Muscle of back (tissue), 11 donors: ENCODE measurements around the gene HCN4. TPM values are rescaled to one million over a fixed set of nuclear protein-coding genes. Genes with fewer than 3 reads are reported as not detected.
"Not testable (repeated sequence)": the region's sequence is repeated elsewhere in the genome, so short reads cannot be mapped to it uniquely, and the experiment has no call there.

Experiments used
- DNase-seq, 3 donors: peaks; one replicate each; pipeline versions ENCODE4 v3.0.0 to v3.0.0-alpha.2; 2013
- polyA plus RNA-seq, 10 donors: library from polyadenylated mRNA; unstranded; fragments of 120-200 nt; gene quantifications; one replicate each; pipeline ENCODE4 v1.2.1, GENCODE V29; 2013; ENCODE audit not compliant: insufficient read length in 10 of 10

HCN4 gene
- polyA plus RNA-seq, 10 donors: 0.03 to 0.07 (median 0.04) TPM; not detected in 7

GRCh38 chr15:73325191-73325861 lies 43.4 kb downstream of the HCN4 start:
- no peak for DNase-seq

DNA sequence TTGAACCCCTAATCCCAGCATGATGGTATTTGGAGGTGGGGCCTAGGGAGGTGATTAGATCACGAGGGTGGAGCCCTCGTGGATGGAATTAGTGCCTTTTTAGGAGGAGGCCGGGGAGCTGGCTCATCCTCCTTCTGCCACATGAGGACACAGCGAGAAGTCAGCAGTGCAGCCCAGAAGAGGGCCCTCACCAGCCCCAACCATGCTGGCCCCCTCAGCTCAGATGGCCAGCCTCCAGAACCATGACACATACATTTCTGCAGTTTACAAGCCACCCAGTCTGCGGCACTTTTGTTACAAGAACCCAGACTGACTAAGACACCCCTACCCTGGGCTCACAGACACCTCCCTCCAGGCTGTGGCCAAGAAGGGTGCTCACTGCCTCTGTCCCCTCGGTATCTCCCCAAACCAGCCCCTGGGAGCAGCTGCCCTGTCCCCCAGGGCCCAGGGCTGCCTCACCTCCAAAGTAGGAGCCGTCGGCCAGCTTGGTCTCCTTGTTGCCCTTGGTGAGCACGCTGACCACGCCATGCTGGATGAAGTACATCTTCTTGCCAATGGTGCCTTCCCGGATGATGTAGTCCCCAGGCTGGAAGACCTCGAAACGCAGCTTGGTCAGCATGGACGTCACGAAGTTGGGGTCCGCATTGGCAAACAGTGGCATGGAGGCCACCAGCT lies 44.1 kb downstream of the HCN4 start:
- DNase-seq: no peak

- no peak for DNase-seq
Measured at GRCh38 chr15:73323956-73324355, 44.8 kb downstream of the HCN4 start.

GRCh38 chr15:73323374-73323955 lies 45.3 kb downstream of the HCN4 start:
- DNase-seq: no peak

DNA sequence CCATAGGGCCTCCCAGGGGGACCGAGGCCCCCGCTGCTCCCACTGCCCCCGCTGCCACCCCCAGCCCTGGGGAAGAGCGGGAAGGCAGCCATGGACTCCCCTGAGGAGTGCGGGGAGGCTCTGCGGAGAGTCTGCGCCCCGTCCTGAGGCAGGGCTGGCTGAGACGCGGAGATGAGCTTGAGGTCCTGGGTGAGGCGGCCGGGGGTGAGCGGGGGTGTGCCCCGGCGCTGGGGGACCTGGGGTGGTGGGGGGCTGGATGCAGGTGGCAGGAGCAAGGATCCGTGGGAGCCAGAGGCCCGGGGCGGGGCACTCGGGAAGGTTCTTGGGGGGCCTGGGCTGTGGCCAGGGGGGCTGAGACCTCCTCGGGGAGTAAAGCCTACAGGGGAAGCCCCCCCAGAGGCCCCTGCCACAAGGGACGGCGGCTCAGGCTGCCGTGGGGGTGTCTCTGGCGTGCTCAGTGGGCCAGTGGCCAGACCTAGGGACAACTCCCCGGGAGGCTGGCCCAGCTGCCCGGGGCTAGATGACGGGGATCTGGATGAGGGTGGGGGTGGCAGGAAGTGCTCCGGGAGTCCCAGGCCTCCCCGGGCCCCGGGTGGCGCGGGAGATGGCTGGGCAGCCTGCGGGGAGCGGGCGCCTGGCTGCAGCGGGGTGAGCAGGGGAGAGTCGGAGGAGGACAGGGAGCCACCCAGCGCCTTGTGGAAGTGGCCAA lies 45.9 kb downstream of the HCN4 start:
- no peak for DNase-seq

DNA sequence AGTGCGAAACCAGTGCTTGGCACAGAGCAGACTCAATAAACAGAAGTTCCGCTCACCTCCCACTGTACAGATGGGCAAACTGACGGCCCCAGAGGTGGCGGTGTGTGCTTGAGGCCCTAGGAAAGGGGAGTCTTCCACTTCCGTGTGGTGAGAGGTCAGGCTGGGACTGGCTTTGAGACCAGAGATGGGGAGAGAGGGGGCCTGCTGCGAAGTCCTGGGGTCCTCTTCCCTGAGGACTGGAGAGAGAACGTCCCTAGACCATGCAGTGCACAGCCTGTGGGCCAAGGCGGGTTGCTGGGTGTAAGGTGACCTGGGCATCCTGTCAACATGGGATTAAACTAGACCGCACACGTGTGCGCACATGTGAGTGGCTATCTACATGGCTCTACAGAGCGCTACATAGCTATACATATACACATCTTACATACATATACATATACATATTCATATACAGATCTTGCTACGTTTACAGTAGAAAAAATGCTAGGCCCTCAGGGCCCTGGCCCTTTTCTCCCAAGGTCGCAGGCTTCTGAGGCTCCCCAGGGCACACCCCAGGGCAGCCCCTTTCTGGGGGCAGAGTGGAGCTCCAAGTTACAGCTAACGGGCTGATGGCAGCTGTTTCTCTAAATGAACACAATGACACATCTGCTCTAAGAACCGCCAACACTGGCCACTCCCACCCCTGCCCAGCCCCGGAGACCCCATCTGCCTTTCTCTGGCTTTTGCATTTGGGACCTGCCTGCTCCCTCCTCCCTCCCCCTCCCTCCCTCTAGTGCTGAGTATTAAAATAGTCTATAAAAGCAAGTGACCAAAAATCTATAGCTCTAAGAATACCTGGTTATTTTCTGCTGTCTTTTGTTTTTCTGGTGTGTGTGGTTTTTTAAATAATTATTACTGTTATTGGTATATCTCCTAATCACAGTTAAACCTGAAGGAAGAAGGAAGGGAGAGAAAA lies 47.0 kb downstream of the HCN4 start:
- no peak for DNase-seq

GRCh38 chr15:73320619-73321180 lies 48.1 kb downstream of the HCN4 start:
- DNase-seq: no peak

- no peak for DNase-seq
Measured at GRCh38 chr15:73319460-73320245, 49.1 kb downstream of the HCN4 start.

DNA sequence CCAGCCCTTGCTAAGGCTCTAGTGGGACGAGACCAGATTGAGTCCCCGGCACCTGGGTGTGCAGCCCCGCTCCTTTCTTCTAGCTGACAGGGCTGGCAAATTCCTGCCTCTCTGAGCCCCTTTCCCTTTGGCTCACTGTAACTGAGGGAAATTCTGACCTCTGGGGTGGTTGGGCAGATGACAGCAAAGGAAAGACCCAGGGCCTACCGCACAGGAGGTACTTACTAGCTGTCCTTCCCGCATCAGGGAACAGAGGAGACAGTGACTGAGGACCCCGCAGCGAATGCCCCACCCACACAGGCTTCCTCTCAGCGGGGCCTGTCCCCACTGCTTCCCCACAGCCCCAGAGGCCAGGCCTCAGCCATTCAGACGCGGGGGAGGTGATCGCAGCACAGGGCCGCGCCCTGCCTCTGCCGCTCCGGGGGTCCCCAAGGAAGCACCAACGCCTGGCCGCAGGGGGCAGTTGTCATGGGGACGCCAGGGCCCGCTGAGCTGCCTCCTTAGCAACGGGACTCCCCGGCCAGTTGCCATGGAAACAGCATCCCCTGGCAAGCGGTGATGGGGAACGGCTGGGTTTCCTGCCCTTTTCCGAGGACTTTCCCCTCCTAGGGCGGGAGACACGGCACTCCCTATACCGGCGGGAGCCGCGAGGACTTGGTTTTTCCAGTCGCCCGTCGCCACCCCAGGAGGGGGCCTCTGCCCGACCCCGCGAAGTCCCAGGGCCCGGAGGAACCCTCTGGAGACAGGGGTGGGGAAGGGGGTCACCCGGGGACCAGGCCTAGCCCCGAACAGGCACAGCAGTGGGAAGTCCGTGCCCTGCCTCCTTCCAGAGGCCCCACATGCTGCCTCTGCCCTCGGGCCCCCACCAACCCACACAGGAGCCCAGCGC lies 50.1 kb downstream of the HCN4 start:
- DNase-seq: no peak

GRCh38 chr15:73317651-73318462 lies 50.9 kb downstream of the HCN4 start:
- no peak for DNase-seq

DNA sequence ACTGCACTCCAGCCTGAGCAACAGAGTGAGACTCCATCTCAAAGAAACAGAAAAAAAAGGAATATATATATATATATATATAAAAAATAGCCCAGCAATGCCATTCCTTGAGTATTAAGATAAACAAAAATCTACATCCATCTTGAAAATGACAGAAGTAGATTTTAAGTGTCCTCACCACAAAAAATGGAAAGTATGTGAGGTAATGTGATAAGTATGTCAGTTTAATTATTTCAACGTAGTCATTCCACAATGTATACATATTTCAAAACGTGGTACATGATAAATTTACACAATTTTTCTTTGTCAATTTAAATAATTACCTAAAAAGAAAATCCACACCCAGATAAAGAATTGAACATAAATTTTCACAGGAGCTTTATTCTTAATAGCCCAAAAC lies 54.9 kb downstream of the HCN4 start:
- DNase-seq: no peak

GRCh38 chr15:73308305-73308704 lies 60.5 kb downstream of the HCN4 start:
- DNase-seq: no peak

DNA sequence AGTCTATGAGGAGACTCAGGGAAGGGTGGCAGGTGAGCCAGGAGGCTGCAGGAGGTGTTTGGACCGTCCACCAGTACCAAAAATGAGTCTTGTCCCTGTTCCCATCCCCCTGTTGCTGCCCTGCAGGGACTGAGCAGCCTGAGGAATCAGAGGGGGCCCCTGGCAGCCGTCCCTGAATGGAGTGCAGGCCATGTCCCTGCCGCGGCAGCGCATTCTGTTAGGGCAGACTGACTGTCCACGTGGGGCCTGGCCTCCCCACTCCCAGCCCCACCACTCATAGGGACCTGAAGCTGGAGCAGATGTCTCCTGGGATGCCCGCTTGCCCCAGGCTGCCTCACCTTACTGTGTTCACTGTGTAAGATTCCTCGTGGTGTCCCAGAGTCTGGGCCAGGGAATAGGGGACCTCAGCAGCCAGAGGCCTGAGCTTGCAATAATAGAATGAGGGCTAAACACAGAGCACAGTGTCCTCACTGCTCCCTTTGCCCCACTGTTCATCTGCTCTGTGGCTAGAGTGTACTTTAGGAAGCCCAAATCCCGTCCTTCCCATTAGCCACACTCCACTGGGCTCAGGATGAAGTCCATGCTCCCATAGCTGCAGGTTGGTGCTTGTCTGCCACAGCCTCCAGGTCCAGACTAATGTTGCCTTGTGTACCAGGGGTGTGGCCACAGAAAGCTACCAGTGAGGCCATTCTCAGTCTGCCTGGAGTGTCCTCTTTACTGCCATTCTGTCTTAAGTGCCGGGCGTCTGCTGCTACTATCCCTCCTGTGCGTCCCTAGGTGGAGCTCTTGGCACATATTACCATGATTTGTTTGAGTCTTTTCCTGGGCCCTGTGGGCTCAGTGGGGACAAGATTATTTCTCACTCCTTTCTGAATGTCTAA lies 63.2 kb downstream of the HCN4 start:
- peak; percentile 20 to 63 (median 41) for DNase-seq

GRCh38 chr15:73303636-73304035 lies 65.1 kb downstream of the HCN4 start:
- DNase-seq: no peak

GRCh38 chr15:73300286-73300685 lies 68.5 kb downstream of the HCN4 start:
- DNase-seq: not testable (repeated sequence)

- DNase-seq: no peak
Measured at GRCh38 chr15:73298522-73299245, 70.1 kb downstream of the HCN4 start.
